ENCODE measurements around the gene TOP2B. TPM values are rescaled to one million over a fixed set of nuclear protein-coding genes. Genes with fewer than 3 reads are reported as not detected.

TOP2B gene, protein sequence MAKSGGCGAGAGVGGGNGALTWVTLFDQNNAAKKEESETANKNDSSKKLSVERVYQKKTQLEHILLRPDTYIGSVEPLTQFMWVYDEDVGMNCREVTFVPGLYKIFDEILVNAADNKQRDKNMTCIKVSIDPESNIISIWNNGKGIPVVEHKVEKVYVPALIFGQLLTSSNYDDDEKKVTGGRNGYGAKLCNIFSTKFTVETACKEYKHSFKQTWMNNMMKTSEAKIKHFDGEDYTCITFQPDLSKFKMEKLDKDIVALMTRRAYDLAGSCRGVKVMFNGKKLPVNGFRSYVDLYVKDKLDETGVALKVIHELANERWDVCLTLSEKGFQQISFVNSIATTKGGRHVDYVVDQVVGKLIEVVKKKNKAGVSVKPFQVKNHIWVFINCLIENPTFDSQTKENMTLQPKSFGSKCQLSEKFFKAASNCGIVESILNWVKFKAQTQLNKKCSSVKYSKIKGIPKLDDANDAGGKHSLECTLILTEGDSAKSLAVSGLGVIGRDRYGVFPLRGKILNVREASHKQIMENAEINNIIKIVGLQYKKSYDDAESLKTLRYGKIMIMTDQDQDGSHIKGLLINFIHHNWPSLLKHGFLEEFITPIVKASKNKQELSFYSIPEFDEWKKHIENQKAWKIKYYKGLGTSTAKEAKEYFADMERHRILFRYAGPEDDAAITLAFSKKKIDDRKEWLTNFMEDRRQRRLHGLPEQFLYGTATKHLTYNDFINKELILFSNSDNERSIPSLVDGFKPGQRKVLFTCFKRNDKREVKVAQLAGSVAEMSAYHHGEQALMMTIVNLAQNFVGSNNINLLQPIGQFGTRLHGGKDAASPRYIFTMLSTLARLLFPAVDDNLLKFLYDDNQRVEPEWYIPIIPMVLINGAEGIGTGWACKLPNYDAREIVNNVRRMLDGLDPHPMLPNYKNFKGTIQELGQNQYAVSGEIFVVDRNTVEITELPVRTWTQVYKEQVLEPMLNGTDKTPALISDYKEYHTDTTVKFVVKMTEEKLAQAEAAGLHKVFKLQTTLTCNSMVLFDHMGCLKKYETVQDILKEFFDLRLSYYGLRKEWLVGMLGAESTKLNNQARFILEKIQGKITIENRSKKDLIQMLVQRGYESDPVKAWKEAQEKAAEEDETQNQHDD (N-terminal part only)
- 76.2 and 76.8 TPM in 2 replicates for total RNA-seq

DNA sequence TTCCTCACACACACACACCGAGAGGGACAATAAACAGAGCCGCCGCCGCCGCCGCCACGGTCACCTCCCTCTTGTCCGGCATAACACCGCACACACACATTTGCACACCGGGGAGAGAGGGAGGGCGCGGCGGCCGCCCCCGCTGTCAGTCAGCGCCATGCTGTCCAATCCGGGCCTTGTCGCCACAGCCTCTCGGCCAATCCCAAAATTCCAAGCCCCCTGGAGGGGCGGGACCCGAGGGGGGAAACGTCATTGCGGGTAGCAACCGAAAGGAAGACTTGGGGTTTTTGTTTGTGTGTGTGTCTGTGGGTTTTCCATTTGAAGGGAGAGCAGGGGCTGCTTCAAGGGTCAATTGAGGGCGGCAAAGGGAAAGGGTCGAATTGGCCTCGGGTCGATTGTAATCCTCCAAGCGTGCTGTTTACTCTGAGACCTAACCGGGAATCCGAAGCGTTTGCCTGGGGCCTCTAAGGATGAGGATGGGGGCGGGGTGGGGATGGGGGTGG, at the start of gene TOP2B:
TOP2B (minus strand) TSS at position 96 of the 503 bp plus-strand sequence. CDS start 610 bp downstream, outside the sequence.

Small RNA genes within 50 kb of the gene (small RNA-seq; reads per million reads assigned to genes)
- not detected for gene CRIP1P2
- gene RF01161 = not detected
- not detected for gene RF02271

Other genes with a start within 250 kb of the TOP2B start
- under 0.01 TPM in 1 of 2 replicates, not detected in the other for gene RARB, start 236.6 kb downstream of the TOP2B start, total RNA-seq
- gene NGLY1, start 118.5 kb upstream of the TOP2B start, total RNA-seq = 19.3 and 24.3 TPM in 2 replicates
- gene OXSM, start 125.2 kb upstream of the TOP2B start, total RNA-seq = 6.9 and 7.1 TPM in 2 replicates